ENCODE results near the gene GPHN.

The GPHN gene

GRCh38 chr14:67002994-67003753, 495.2 kb downstream of the GPHN start:
- TF ChIP-seq, protein P1, sequence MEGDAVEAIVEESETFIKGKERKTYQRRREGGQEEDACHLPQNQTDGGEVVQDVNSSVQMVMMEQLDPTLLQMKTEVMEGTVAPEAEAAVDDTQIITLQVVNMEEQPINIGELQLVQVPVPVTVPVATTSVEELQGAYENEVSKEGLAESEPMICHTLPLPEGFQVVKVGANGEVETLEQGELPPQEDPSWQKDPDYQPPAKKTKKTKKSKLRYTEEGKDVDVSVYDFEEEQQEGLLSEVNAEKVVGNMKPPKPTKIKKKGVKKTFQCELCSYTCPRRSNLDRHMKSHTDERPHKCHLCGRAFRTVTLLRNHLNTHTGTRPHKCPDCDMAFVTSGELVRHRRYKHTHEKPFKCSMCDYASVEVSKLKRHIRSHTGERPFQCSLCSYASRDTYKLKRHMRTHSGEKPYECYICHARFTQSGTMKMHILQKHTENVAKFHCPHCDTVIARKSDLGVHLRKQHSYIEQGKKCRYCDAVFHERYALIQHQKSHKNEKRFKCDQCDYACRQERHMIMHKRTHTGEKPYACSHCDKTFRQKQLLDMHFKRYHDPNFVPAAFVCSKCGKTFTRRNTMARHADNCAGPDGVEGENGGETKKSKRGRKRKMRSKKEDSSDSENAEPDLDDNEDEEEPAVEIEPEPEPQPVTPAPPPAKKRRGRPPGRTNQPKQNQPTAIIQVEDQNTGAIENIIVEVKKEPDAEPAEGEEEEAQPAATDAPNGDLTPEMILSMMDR (IDR thresholded peaks at IDR 0.05): no peak

GRCh38 chr14:67004521-67004920, 496.6 kb downstream of the GPHN start:
- TF ChIP-seq, protein P1 (IDR thresholded peaks at IDR 0.05): no peak

DNA sequence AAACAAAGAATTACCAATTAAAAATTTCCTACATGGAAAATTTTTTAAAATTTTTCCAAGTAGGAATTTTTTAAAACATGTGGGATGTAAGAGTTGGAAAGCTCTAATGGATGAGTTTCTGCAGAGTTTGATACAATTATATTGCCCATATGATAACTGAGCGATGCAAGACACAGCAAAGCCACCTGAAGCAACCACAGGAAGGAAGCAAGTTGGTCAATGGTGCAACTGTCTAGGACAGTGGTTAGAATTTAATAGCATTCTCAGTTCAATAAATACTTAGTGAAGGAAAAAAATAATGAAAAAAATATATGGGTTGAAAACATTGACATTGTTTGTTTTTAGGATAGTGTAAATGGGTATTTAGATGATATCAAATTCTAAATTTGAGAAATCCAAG, 502.7 kb downstream of the GPHN start:
- TF ChIP-seq, protein P1 (IDR thresholded peaks at IDR 0.05): no peak

DNA sequence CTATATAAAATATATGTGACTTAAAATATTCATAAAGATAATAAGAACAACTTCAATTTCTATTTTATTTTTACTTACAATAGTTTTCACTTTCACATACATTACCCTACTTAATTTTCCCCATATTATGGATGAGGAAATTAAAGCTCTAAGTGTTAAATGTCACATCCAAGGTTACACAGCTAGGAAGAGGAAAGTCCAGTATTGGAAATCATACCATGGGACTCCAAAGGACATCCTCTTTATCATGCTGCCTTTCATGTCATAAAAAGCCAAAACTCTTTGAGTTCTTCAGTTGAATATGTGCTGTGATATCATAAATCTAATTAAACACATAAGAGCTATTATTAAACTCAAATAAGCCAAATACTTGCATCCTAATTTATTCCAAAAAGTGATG, 508.9 kb downstream of the GPHN start:
- TF ChIP-seq, protein P1 (IDR thresholded peaks at IDR 0.05): no peak

- TF ChIP-seq, protein P1 (IDR thresholded peaks at IDR 0.05): no peak
Measured at GRCh38 chr14:67018720-67019119, 510.8 kb downstream of the GPHN start.

- TF ChIP-seq, protein P1 (IDR thresholded peaks at IDR 0.05): no peak
Measured at GRCh38 chr14:67019796-67020195, 511.8 kb downstream of the GPHN start.

- TF ChIP-seq, protein P1 (IDR thresholded peaks at IDR 0.05): no peak
Measured at GRCh38 chr14:67031920-67032774, 524.2 kb downstream of the GPHN start.
